DMS53 (cell line): ENCODE results near the gene TMEM236.

Experiments
- DNase-seq: peaks from one replicate; lab custom pipeline; 2025; lab: John Stamatoyannopoulos, UW

TMEM236 gene

GRCh38 chr10:17787087-17787961, 35.3 kb downstream of the TMEM236 start:
- DNase-seq: peak; percentile 56

- no peak for DNase-seq
Measured at GRCh38 chr10:17788646-17789045, 36.6 kb downstream of the TMEM236 start.

- DNase-seq: no peak
Measured at GRCh38 chr10:17789396-17789795, 37.4 kb downstream of the TMEM236 start.

- no peak for DNase-seq
Measured at GRCh38 chr10:17790651-17791050, 38.6 kb downstream of the TMEM236 start.

- DNase-seq: no peak
Measured at GRCh38 chr10:17792991-17793390, 41.0 kb downstream of the TMEM236 start.

GRCh38 chr10:17793823-17794644, 42.0 kb downstream of the TMEM236 start:
- peak; percentile 97 for DNase-seq

- DNase-seq: peak; percentile 30
Measured at GRCh38 chr10:17795083-17795482, 43.1 kb downstream of the TMEM236 start.

GRCh38 chr10:17795813-17796594, 44.0 kb downstream of the TMEM236 start:
- DNase-seq: no peak

- peak; percentile 66 for DNase-seq
Measured at GRCh38 chr10:17801507-17801906, 49.5 kb downstream of the TMEM236 start.

GRCh38 chr10:17802350-17802749, 50.3 kb downstream of the TMEM236 start:
- DNase-seq: no peak

- no peak for DNase-seq
Measured at GRCh38 chr10:17802976-17803375, 51.0 kb downstream of the TMEM236 start.

GRCh38 chr10:17805330-17805729, 53.3 kb downstream of the TMEM236 start:
- DNase-seq: no peak

GRCh38 chr10:17805921-17806577, 54.0 kb downstream of the TMEM236 start:
- peak; percentile 17 for DNase-seq

GRCh38 chr10:17808971-17809841, 57.2 kb downstream of the TMEM236 start, which contains the start of gene MRC1:
Gene MRC1, plus strand, starts transcription at chr10:17809348. Its CDS starts 118 bp downstream, at chr10:17809466.
- DNase-seq: no peak

GRCh38 chr10:17811146-17811865, 59.3 kb downstream of the TMEM236 start:
- DNase-seq: no peak

- no peak for DNase-seq
Measured at GRCh38 chr10:17814973-17815372, 63.0 kb downstream of the TMEM236 start.

GRCh38 chr10:17816199-17816598, 64.2 kb downstream of the TMEM236 start:
- no peak for DNase-seq

- DNase-seq: no peak
Measured at GRCh38 chr10:17817316-17817715, 65.3 kb downstream of the TMEM236 start.

- DNase-seq: no peak
Measured at GRCh38 chr10:17817790-17818189, 65.8 kb downstream of the TMEM236 start.

- no peak for DNase-seq
Measured at GRCh38 chr10:17819836-17820235, 67.8 kb downstream of the TMEM236 start.
